ENCODE data around the gene RNASE13. TPM values are rescaled to one million over a fixed set of nuclear protein-coding genes. Genes with fewer than 3 reads are reported as not detected.
"Not testable (repeated sequence)": the region's sequence is repeated elsewhere in the genome, so short reads cannot be mapped to it uniquely, and the experiment has no call there.

The RNASE13 gene
- total RNA-seq, 1 experiment from 2014 or later = not detected

DNA sequence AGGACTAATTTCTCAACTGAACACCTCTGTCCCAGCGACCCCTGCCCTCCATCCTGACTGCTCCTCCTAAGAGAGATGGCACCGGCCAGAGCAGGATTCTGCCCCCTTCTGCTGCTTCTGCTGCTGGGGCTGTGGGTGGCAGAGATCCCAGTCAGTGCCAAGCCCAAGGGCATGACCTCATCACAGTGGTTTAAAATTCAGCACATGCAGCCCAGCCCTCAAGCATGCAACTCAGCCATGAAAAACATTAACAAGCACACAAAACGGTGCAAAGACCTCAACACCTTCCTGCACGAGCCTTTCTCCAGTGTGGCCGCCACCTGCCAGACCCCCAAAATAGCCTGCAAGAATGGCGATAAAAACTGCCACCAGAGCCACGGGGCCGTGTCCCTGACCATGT, 8.3 kb upstream of the RNASE13 start:
- no peaks in the 10 kb centered on the region for H3K36me3 ChIP-seq (ENCODE audit: control insufficient read depth, insufficient read depth, low read length)
- Mint-ChIP-seq H3K4me3 (ENCODE audit: unreplicated experiment) (no peak overlapping the region), H3K27ac (ENCODE audit: unreplicated experiment) (no peak overlapping the region), H3K9me3 (ENCODE audit: unreplicated experiment) (no peaks in the 10 kb centered on the region), H3K36me3 (ENCODE audit: insufficient read depth, unreplicated experiment) (no peaks in the 10 kb centered on the region), H3K4me1 (ENCODE audit: low read depth, unreplicated experiment) (peaks cover 18% of the 10 kb centered on the region), H3K27me3 (ENCODE audit: insufficient read depth, unreplicated experiment) (peaks cover 16% of the 10 kb centered on the region)
- intact Hi-C loops (cut with micrococcal nuclease; ENCODE audit: unreplicated experiment) = no loop called here
- TF ChIP-seq, protein P1, sequence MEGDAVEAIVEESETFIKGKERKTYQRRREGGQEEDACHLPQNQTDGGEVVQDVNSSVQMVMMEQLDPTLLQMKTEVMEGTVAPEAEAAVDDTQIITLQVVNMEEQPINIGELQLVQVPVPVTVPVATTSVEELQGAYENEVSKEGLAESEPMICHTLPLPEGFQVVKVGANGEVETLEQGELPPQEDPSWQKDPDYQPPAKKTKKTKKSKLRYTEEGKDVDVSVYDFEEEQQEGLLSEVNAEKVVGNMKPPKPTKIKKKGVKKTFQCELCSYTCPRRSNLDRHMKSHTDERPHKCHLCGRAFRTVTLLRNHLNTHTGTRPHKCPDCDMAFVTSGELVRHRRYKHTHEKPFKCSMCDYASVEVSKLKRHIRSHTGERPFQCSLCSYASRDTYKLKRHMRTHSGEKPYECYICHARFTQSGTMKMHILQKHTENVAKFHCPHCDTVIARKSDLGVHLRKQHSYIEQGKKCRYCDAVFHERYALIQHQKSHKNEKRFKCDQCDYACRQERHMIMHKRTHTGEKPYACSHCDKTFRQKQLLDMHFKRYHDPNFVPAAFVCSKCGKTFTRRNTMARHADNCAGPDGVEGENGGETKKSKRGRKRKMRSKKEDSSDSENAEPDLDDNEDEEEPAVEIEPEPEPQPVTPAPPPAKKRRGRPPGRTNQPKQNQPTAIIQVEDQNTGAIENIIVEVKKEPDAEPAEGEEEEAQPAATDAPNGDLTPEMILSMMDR (IDR thresholded peaks at IDR 0.05; ENCODE audit: insufficient read depth in 1 of 2, low read depth in 1 of 2, low read length in 1 of 2, severe bottlenecking in 1 of 2, unreplicated experiment in 1 of 2) = no peak
- BruUV-seq (replicated peaks) = no TSS peak
- H3K9me3 ChIP-seq = no peaks in the 10 kb centered on the region
- H3K27me3 ChIP-seq (replicated peaks; ENCODE audit: control insufficient read depth, insufficient read depth, low read length) = no peaks in the 10 kb centered on the region
- DNase-seq = no peak
- ChIA-PET POLR2A (interaction anchor here (0.6 kb wide), 1 partner anchor 430 kb away, joined by 4 read pairs; no protein-coding TSS in a partner anchor), CTCF (interaction anchor here (0.7 kb wide), 1 partner anchor 28 kb away, joined by 3 read pairs; no protein-coding TSS in a partner anchor)
- H3K4me3 ChIP-seq (ENCODE audit: low read depth, low read length) = no peak overlapping the region
- peaks cover 21% of the 10 kb centered on the region for H3K4me1 ChIP-seq

DNA sequence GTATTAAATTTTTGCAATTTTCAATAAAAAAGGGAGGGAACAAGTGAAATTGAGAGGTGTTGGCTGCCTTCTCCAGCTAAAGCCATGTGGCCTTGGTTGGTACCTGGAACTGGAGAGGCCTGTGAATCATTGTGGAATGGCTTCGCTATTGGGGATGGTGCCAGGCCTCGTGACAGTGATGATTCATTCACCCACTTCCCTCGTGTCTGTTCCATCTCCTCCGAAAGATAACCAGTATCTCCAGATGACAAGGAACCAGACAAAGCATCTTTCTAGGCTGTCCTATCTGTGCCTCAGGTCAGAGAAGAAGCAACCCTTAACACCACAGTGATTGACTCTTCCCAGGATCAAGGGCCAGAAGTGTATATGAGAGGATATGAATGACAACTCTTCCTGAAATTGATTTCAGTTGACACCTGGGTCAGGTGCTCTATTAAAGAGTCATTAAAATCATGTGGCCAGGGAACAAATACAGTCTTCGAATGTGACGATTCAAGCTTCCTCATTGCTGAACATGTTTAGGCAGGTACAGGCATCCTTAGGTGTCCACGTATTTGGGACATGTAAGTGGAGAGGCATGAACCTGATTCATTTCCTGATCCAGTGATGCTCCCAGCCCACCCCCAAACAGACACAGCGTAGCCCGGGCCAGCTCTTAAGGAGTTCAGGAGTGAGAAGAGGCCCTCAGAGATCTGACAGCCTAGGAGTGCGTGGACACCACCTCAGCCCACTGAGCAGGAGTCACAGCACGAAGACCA, 7.2 kb upstream of the RNASE13 start, which contains the start of gene RNASE7:
Gene RNASE7, plus strand, starts transcription at position 687 of the 758 bp plus-strand sequence. CDS start 631 bp downstream, outside the sequence.
- POLR2A ChIA-PET = no interaction called here
- H3K4me3 ChIP-seq (ENCODE audit: low read depth, low read length) = no peak within 1 kb of the TSS
- peaks cover 21% of the 10 kb centered on the region for H3K4me1 Mint-ChIP-seq (ENCODE audit: low read depth, unreplicated experiment)
- peaks cover 24% of the 10 kb centered on the region for H3K4me1 ChIP-seq
- H3K4me3 Mint-ChIP-seq (ENCODE audit: unreplicated experiment) = no peak within 1 kb of the TSS
- no peaks in the 10 kb centered on the region for H3K36me3 Mint-ChIP-seq (ENCODE audit: insufficient read depth, unreplicated experiment)
- no TSS peak for BruUV-seq (replicated peaks)
- no peaks in the 10 kb centered on the region for H3K36me3 ChIP-seq (ENCODE audit: control insufficient read depth, insufficient read depth, low read length)
- no peak for DNase-seq
- H3K9me3 Mint-ChIP-seq (ENCODE audit: unreplicated experiment) = no peaks in the 10 kb centered on the region
- intact Hi-C loops (cut with micrococcal nuclease; ENCODE audit: unreplicated experiment) = no loop called here
- no peak within 1 kb of the TSS for H3K27ac Mint-ChIP-seq (ENCODE audit: unreplicated experiment)
- H3K27me3 ChIP-seq (replicated peaks; ENCODE audit: control insufficient read depth, insufficient read depth, low read length) = no peaks in the 10 kb centered on the region
- peaks cover 16% of the 10 kb centered on the region for H3K27me3 Mint-ChIP-seq (ENCODE audit: insufficient read depth, unreplicated experiment)
- TF ChIP-seq, protein P1 (IDR thresholded peaks at IDR 0.05; ENCODE audit: insufficient read depth in 1 of 2, low read depth in 1 of 2, low read length in 1 of 2, severe bottlenecking in 1 of 2, unreplicated experiment in 1 of 2) = no peak
- H3K9me3 ChIP-seq = no peaks in the 10 kb centered on the region
- CTCF ChIA-PET = interaction anchor here (0.7 to 4.0 kb wide), 2 partner anchors 27 kb away, joined by 3 to 229 read pairs; no protein-coding TSS in a partner anchor

DNA sequence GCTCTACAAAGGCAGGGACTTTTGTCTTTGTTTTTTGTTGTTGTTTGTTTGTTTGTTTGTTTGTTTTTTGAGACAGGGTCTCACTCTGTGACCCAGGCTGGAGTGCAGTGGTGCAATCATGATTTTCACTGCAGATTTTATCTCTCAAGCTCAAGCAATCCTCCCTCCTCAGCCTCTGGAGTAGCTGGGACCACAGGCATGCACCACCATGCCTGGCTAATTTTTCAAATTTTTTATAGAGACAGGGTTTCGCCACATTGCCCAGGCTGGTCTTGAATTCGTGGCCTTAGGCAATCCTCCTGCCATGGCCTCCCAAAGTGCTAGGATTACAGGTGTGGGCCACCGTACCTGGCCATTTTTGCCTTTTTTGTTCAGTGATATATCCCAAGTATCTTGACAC, 6.3 kb upstream of the RNASE13 start:
- H3K4me1 ChIP-seq = peaks cover 24% of the 10 kb centered on the region
- intact Hi-C loops (cut with micrococcal nuclease; ENCODE audit: unreplicated experiment) = loop anchor here (1.0 kb wide), 4 partner anchors 27 to 184 kb away; no protein-coding TSS in a partner anchor
- H3K27me3 Mint-ChIP-seq (ENCODE audit: insufficient read depth, unreplicated experiment) = peaks cover 16% of the 10 kb centered on the region
- H3K36me3 ChIP-seq (ENCODE audit: control insufficient read depth, insufficient read depth, low read length); H3K36me3 Mint-ChIP-seq (ENCODE audit: insufficient read depth, unreplicated experiment); DNase-seq; H3K27ac Mint-ChIP-seq (ENCODE audit: unreplicated experiment); H3K9me3 ChIP-seq; H3K9me3 Mint-ChIP-seq (ENCODE audit: unreplicated experiment); H3K4me3 Mint-ChIP-seq (ENCODE audit: unreplicated experiment); POLR2A ChIA-PET; H3K27me3 ChIP-seq (replicated peaks; ENCODE audit: control insufficient read depth, insufficient read depth, low read length); BruUV-seq (replicated peaks); H3K4me3 ChIP-seq (ENCODE audit: low read depth, low read length): not testable (repeated sequence)
- H3K4me1 Mint-ChIP-seq (ENCODE audit: low read depth, unreplicated experiment) = peaks cover 21% of the 10 kb centered on the region
- CTCF ChIA-PET = interaction anchor here (1.2 to 4.0 kb wide), 8 partner anchors 9 to 183 kb away, joined by 3 to 229 read pairs (median 9); partner anchors contain the start of gene ARHGEF40

Data from Caco-2 (cell line).